Breast epithelium (tissue), 3 donors: ENCODE results near the gene ADAMTS2.

Source experiments
- POLR2AphosphoS5 ChIP-seq, 3 donors: sonication (generic); formaldehyde crosslinking; IDR thresholded peaks; one replicate each; pipeline ENCODE4 v1.6.1; 2017; ENCODE audit warnings: antibody characterized with exemption in 3 of 3
- TF ChIP-seq, protein P1 (sequence below), 3 donors: fragments of 450-650 bp; IDR thresholded peaks; one replicate each; pipeline ENCODE4 v1.5.1; 2016 to 2017; ENCODE audit warnings: antibody characterized with exemption in 3 of 3, mild to moderate bottlenecking in 3 of 3, moderate library complexity in 3 of 3

DNA sequence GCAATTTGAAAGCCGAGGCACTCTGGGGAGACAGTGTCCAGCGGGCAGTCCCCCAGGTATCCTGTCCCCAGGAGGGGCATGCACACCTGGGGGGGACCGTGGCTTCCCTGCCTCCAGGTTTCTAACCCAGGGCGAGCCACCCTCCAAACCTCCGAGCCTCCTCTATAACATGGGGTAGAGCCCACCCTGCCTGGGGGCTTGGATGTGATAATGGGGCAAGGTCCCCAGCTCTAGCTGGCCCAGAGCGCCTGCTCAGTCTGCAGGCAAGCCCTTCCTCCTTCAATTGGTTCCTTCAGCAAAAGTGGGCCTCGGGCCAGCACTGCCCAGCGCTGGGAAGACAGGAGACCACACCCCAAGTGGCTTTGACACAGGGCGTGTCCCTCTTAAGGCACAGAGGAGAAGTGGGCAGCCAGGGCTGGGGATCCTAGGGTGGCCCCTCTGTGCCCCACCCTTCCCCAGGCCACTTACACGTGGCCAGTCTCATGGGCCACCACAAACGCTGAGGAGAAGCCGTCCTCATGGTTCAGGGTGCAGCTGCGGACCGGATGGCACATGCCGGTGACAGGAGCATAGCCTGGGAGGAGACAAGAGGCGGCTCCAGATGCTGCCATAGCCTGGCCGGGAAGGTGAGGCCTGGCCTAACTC is 190.8 kb downstream of the ADAMTS2 start:
- no peak for TF ChIP-seq POLR2AphosphoS5 (IDR thresholded peaks at IDR 0.05)
- TF ChIP-seq, protein P1, sequence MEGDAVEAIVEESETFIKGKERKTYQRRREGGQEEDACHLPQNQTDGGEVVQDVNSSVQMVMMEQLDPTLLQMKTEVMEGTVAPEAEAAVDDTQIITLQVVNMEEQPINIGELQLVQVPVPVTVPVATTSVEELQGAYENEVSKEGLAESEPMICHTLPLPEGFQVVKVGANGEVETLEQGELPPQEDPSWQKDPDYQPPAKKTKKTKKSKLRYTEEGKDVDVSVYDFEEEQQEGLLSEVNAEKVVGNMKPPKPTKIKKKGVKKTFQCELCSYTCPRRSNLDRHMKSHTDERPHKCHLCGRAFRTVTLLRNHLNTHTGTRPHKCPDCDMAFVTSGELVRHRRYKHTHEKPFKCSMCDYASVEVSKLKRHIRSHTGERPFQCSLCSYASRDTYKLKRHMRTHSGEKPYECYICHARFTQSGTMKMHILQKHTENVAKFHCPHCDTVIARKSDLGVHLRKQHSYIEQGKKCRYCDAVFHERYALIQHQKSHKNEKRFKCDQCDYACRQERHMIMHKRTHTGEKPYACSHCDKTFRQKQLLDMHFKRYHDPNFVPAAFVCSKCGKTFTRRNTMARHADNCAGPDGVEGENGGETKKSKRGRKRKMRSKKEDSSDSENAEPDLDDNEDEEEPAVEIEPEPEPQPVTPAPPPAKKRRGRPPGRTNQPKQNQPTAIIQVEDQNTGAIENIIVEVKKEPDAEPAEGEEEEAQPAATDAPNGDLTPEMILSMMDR (IDR thresholded peaks at IDR 0.05), result no peak
